Stimulated activated CD4-positive, alpha-beta T cell treated with anti-CD3 and anti-CD28 coated beads, TNF-alpha, amount 100 ng/mL, for 1 hour (primary cell): Measurements from ENCODE around the gene CENPS.
"Not testable (repeated sequence)": the region's sequence is repeated elsewhere in the genome, so short reads cannot be mapped to it uniquely, and the experiment has no call there.

ENCODE experiments used
- DNase-seq, 3 donors: peaks; one replicate each; pipeline ENCODE4 v3.0.0-alpha.2; 2020; ENCODE audit warnings: low read depth in 3 of 3, low spot score in 1 of 3

CENPS gene

DNA sequence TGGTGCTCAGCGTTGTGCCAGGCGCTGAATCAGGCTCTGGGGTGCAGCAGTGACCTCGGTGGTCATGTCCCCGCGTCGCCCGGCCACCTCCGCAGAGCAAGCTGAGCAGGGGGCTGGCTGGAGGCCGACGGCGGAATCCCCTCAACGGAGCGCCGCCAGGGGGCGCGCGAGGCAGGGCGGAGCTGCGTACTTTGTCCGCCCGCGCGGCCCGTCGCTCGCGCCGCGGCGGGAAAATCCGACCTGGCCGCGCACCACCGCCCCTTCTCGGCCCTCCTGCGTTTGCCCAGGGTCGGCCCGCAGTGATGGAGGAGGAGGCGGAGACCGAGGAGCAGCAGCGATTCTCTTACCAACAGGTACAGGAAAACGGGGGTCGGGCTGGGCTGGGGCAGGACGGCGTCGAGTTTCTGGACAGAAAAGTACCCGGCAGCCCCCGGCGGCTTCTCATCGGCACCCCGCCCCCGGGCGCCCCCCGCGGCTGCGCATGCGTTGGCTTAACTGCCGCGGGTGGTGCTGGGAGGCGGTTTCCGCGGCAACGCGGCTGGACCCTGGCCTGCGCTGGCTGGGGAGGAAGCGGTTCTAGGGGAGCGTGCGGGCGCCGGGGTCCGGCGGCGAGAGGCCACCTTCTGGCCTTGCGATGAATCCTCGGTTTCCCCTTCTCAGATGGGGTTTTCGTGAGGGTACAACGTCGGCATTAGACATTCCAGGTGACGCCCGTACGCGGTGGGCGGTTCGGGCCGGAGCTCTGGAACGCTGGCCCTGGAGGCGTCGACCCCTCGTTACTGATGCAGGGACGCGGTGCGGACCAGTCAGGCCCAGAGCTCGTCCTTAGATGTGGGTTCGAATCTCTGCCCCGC lies at the start of gene CENPS:
Gene CENPS (plus strand): TSS at position 218 of the 854 bp plus-strand sequence. CDS start 85 bp downstream, at position 303.
- peak; percentile 55 to 95 (median 83) for DNase-seq

DNA sequence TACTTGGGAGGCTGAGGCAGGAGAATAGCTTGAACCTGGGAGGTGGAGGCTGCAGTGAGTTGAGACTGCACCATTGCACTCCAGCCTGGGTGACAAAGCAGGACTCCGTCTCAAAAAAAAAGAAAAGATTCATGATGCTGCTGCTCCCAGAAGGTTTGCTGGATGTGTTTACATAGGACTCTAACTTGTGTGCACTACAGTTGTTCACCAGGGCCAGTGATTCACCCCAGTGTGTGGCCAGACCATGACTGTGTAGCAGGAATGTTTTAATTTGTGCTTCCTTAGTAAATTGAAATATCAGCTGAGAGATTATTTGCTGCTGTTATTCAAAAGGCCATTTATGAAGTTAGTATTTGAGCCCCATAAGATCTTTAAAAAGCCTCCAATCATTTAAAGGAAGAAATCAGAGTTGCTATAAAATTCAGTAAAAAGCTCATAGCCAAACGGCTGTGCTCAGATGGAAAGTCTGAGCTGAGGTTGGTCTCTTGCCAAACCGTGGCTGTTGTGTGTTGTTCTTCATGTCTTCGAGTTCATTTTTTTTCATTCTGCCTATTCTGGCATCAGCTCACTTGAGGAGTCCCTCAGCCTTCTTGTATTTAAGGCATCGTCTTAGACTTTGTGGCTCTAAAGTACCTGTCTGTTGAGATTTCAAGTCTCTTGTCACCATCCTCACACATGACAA lies 49.5 kb upstream of the CENPS start:
- no peak for DNase-seq

DNA sequence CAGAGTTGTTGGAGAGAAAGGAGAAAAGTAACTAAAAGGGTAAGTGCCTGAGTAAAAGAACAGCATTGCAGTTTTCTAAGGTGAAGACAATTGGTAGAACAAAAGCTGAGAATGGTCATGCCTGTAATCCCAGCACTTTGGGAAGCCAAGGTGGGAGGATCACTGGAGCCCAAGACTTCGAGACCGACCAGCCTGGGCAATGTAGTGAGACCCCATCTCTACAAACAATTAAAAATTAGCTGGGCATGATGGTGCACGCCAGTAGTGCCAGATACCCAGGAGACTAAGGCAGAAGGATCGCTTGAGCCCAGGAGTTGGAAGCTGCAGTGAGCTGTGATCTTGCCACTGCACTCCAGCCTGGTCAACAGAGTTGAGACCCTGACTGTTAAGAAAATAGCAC lies 46.6 kb upstream of the CENPS start:
- no peak for DNase-seq

- DNase-seq, result no peak
Observed at GRCh38 chr1:10384219-10384618, 46.0 kb upstream of the CENPS start.

- DNase-seq, result no peak
Observed at GRCh38 chr1:10386761-10387676, 43.2 kb upstream of the CENPS start.

- DNase-seq, result no peak
Observed at GRCh38 chr1:10387677-10388386, 42.4 kb upstream of the CENPS start.

GRCh38 chr1:10388387-10388715 lies 41.9 kb upstream of the CENPS start:
- DNase-seq, result no peak

DNA sequence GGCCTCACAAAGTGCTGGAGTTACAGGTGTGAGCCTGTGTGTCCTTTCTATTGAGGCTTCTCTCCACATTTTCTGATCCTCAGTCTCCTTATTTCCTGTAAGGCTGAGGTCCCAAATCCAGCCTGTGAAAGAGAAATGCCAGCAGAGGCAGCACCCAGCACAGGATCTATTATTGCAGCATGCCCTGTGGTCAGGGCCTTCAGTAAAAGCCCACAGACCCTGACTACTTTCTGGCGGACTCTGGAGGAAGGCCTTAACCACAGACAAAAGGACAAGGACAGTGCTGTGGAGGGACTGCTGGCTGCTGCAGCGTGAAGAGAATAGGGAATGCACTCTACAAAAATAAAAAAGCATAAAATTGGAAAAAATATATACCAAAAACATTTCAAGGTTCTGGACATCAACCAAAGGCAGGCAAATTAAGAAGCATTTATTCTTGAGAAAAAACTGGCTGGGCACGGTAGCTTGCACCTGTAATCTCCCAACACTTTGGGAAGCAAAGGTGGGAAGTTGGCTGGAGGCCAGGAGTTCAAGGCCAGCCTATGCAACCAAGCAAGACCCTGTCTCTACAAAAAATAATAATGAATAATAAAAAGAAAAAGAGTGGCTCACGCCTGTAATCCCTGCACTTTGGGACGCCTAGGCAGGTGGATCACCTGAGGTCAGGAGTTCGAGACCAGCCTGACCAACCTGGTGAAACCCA lies 40.8 kb upstream of the CENPS start:
- no peak for DNase-seq

- no peak for DNase-seq
Observed at GRCh38 chr1:10396870-10397269, 33.4 kb upstream of the CENPS start.

GRCh38 chr1:10398278-10398733 lies 31.9 kb upstream of the CENPS start:
- DNase-seq, result no peak

DNA sequence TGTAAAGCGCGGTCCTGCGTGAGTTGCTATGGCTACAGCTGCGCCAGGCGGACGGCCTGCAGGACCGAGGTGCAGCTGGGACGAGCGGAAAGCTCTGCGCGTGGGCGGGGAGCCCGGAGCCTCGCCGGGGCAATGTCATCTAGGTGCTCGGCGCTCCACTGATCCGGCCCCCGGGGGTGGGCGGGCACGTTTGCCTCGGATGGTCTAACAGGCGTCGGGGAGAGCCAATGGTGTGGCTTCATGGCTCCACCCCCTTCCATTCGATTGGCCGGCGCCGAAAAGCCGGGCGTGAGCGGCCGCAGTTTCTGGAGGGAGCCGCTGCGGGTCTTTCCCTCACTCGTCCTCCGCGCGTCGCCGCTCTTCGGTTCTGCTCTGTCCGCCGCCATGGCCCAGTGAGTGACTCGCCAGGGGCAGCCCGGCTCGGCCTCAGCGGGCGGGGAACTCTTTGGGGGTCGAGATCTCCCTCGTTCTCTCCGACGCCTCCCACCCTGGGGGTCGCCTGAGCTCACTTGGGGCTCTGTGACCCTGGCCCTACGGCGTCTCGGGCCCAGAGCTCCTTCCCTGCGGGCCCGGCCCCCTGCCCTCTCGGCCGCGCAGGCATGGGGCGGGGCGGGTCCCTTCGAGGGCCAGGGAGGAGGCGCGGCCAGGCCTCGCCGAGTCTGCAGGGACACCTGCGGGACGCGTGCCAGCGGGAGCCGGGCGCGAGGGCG lies 31.3 kb upstream of the CENPS start, which contains the start of gene PGD:
Gene PGD (plus strand): TSS at position 331 of the 710 bp plus-strand sequence. CDS start 54 bp downstream, at position 385.
- DNase-seq, result peak; percentile 91 to 95 (median 92)

- peak in 1 of 3 donors; percentile 8 for DNase-seq
Observed at GRCh38 chr1:10399444-10399941, 30.7 kb upstream of the CENPS start.

- no peak for DNase-seq
Observed at GRCh38 chr1:10400013-10400412, 30.2 kb upstream of the CENPS start.

GRCh38 chr1:10401281-10401680 lies 29.0 kb upstream of the CENPS start:
- no peak for DNase-seq

DNA sequence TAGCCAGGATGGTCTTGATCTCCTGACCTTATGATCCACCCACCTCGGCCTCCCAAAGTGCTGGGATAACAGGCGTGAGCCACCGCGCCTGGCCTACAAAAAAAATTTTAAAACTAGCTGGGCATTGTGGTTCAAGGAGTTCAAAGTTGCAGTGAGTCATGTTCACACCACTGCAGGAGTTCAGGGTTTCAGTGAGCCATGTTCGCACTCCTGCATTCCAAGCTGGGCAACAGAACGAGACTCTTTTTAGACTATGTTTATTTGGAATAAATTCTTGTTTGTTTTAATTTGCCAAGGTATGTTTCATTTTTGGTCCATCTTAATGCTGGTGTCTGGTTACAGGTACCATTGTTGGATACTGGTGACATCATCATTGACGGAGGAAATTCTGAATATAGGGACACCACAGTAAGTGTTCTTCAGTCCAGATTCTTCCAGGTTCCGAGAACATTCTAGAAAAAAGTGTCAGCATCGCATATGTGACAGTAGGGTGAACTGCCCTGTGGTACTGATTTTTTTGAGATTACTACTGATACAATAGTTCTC lies 27.4 kb upstream of the CENPS start:
- DNase-seq, result no peak

DNA sequence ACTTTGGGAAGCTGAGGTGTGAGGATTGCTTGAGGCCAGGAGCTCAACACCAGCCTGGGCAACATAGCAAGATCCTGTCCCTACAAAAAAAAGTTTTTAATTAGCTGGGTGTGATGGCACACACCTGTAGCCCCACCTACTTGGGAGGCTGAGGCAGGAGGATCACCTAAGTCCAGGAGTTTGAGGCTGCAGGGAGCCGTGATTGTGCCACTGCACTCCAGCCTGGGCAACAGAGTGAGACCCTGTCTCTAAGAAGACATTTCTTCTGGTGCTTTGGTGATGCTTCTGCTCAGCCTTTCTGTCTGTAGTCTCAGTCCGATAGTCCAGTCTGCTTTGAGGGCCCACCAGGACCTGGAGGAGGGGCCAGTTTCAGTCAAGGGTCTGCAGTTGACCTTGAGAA lies 23.0 kb upstream of the CENPS start:
- DNase-seq, result no peak

DNA sequence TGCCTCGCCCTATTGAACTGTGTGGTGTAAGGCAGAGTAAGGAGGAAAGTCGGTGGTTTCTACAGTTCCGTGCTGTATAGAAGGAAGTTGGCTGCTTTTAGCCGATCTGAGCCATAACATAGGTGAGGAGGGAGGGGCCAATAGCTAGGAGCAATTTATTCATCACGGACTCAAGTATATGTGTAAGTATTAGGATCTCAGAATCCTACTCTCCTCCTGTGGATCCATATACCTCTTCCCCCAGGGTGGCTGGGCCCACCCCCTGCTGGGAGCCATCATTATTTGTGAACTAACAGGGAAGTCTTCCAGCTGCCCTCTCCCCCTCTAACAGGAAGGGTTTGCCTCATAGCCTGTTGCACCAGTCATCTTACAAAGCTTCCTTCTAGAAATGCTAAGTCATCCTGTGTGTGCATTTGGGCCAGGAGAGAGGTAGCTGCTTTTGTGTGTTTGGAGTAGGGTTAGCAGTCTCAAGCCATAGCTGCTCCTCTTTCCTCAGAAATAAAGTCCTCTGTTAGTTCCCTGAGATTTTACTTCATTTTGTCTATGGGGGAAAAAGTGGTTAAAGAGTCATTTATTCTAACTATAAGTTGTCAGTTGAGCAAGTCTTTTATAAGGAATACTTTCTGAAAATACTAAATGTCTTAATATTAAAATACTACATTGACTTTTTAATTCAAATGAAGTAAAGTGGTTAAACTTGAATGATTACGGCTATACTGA lies 14.9 kb upstream of the CENPS start:
- DNase-seq, result no peak

DNA sequence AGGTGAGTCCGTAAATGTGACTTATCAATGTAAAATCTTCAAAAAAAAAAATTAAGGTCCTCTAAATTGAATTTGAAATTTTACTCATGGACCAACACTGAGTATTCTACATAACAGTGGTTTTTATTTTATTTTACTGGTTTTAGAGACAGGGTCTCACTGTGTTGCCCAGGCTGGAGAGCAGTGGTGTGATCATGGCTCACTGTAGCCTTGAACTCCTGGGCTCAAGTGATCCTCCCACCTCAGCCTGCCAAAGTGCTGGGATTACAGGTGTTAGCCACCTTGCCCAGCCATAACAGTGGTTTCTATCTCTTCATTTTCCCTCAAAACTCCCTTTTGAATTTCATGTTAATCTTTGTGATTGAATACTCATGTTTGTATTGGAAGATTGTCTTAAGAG lies 14.3 kb upstream of the CENPS start:
- DNase-seq, result not testable (repeated sequence)
